ENCODE results near the gene KIF13A.
"Not testable (repeated sequence)": the region's sequence is repeated elsewhere in the genome, so short reads cannot be mapped to it uniquely, and the experiment has no call there.

DNA sequence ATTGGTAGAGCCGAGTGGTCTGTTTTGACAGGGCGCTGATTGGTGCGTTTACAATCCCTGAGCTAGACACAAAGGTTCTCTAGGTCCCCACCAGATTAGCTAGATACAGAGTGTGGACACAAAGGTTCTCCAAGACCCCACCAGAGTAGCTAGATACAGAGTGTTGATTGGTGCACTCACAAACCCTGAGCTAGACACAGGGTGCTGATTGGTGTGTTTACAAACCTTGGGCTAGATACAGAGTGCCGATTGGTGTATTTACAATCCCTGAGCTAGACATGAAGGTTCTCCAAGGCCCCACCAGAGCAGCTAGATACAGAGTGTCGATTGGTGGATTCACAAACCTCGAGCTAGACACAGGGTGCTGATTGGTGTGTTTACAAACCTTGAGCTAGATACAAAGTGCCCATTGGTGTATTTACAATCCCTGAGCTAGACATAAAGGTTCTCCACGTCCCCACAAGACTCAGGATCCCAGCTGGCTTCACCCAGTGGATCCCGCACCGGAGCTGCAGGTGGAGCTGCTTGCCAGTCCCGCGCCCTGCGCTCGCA is 242.6 kb downstream of the KIF13A start:
- not testable (repeated sequence) for TF ChIP-seq EZH2phosphoT487 (IDR thresholded peaks at IDR 0.05; ENCODE audit: unreplicated experiment); ZNF331 (CRISPR knock-in tag; IDR thresholded peaks at IDR 0.05; ENCODE audit: low read depth); POLR2AphosphoS5 (IDR thresholded peaks at IDR 0.05; ENCODE audit: low read depth); CREB1 (CRISPR knock-in tag; IDR thresholded peaks at IDR 0.05; ENCODE audit: low read depth); EZH2 (IDR thresholded peaks at IDR 0.05; ENCODE audit: low read depth, unreplicated experiment); NANOG (IDR thresholded peaks at IDR 0.05; ENCODE audit: borderline replicate concordance); JUNB (IDR thresholded peaks at IDR 0.05; ENCODE audit: unreplicated experiment); STAT1 (IDR thresholded peaks at IDR 0.05; ENCODE audit: unreplicated experiment); ZNF114 (CRISPR knock-in tag; IDR thresholded peaks at IDR 0.05)
- TF ChIP-seq, protein P1, sequence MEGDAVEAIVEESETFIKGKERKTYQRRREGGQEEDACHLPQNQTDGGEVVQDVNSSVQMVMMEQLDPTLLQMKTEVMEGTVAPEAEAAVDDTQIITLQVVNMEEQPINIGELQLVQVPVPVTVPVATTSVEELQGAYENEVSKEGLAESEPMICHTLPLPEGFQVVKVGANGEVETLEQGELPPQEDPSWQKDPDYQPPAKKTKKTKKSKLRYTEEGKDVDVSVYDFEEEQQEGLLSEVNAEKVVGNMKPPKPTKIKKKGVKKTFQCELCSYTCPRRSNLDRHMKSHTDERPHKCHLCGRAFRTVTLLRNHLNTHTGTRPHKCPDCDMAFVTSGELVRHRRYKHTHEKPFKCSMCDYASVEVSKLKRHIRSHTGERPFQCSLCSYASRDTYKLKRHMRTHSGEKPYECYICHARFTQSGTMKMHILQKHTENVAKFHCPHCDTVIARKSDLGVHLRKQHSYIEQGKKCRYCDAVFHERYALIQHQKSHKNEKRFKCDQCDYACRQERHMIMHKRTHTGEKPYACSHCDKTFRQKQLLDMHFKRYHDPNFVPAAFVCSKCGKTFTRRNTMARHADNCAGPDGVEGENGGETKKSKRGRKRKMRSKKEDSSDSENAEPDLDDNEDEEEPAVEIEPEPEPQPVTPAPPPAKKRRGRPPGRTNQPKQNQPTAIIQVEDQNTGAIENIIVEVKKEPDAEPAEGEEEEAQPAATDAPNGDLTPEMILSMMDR (conservative IDR thresholded peaks at IDR 0.05; ENCODE audit: low read depth in 2 of 2), result not testable (repeated sequence)
- TF ChIP-seq, protein P2, sequence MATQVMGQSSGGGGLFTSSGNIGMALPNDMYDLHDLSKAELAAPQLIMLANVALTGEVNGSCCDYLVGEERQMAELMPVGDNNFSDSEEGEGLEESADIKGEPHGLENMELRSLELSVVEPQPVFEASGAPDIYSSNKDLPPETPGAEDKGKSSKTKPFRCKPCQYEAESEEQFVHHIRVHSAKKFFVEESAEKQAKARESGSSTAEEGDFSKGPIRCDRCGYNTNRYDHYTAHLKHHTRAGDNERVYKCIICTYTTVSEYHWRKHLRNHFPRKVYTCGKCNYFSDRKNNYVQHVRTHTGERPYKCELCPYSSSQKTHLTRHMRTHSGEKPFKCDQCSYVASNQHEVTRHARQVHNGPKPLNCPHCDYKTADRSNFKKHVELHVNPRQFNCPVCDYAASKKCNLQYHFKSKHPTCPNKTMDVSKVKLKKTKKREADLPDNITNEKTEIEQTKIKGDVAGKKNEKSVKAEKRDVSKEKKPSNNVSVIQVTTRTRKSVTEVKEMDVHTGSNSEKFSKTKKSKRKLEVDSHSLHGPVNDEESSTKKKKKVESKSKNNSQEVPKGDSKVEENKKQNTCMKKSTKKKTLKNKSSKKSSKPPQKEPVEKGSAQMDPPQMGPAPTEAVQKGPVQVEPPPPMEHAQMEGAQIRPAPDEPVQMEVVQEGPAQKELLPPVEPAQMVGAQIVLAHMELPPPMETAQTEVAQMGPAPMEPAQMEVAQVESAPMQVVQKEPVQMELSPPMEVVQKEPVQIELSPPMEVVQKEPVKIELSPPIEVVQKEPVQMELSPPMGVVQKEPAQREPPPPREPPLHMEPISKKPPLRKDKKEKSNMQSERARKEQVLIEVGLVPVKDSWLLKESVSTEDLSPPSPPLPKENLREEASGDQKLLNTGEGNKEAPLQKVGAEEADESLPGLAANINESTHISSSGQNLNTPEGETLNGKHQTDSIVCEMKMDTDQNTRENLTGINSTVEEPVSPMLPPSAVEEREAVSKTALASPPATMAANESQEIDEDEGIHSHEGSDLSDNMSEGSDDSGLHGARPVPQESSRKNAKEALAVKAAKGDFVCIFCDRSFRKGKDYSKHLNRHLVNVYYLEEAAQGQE (IDR thresholded peaks at IDR 0.05; ENCODE audit: unreplicated experiment), result not testable (repeated sequence)
- TF ChIP-seq, protein P3, sequence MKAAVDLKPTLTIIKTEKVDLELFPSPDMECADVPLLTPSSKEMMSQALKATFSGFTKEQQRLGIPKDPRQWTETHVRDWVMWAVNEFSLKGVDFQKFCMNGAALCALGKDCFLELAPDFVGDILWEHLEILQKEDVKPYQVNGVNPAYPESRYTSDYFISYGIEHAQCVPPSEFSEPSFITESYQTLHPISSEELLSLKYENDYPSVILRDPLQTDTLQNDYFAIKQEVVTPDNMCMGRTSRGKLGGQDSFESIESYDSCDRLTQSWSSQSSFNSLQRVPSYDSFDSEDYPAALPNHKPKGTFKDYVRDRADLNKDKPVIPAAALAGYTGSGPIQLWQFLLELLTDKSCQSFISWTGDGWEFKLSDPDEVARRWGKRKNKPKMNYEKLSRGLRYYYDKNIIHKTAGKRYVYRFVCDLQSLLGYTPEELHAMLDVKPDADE (IDR thresholded peaks at IDR 0.05), result not testable (repeated sequence)
- TF ChIP-seq, protein P4, sequence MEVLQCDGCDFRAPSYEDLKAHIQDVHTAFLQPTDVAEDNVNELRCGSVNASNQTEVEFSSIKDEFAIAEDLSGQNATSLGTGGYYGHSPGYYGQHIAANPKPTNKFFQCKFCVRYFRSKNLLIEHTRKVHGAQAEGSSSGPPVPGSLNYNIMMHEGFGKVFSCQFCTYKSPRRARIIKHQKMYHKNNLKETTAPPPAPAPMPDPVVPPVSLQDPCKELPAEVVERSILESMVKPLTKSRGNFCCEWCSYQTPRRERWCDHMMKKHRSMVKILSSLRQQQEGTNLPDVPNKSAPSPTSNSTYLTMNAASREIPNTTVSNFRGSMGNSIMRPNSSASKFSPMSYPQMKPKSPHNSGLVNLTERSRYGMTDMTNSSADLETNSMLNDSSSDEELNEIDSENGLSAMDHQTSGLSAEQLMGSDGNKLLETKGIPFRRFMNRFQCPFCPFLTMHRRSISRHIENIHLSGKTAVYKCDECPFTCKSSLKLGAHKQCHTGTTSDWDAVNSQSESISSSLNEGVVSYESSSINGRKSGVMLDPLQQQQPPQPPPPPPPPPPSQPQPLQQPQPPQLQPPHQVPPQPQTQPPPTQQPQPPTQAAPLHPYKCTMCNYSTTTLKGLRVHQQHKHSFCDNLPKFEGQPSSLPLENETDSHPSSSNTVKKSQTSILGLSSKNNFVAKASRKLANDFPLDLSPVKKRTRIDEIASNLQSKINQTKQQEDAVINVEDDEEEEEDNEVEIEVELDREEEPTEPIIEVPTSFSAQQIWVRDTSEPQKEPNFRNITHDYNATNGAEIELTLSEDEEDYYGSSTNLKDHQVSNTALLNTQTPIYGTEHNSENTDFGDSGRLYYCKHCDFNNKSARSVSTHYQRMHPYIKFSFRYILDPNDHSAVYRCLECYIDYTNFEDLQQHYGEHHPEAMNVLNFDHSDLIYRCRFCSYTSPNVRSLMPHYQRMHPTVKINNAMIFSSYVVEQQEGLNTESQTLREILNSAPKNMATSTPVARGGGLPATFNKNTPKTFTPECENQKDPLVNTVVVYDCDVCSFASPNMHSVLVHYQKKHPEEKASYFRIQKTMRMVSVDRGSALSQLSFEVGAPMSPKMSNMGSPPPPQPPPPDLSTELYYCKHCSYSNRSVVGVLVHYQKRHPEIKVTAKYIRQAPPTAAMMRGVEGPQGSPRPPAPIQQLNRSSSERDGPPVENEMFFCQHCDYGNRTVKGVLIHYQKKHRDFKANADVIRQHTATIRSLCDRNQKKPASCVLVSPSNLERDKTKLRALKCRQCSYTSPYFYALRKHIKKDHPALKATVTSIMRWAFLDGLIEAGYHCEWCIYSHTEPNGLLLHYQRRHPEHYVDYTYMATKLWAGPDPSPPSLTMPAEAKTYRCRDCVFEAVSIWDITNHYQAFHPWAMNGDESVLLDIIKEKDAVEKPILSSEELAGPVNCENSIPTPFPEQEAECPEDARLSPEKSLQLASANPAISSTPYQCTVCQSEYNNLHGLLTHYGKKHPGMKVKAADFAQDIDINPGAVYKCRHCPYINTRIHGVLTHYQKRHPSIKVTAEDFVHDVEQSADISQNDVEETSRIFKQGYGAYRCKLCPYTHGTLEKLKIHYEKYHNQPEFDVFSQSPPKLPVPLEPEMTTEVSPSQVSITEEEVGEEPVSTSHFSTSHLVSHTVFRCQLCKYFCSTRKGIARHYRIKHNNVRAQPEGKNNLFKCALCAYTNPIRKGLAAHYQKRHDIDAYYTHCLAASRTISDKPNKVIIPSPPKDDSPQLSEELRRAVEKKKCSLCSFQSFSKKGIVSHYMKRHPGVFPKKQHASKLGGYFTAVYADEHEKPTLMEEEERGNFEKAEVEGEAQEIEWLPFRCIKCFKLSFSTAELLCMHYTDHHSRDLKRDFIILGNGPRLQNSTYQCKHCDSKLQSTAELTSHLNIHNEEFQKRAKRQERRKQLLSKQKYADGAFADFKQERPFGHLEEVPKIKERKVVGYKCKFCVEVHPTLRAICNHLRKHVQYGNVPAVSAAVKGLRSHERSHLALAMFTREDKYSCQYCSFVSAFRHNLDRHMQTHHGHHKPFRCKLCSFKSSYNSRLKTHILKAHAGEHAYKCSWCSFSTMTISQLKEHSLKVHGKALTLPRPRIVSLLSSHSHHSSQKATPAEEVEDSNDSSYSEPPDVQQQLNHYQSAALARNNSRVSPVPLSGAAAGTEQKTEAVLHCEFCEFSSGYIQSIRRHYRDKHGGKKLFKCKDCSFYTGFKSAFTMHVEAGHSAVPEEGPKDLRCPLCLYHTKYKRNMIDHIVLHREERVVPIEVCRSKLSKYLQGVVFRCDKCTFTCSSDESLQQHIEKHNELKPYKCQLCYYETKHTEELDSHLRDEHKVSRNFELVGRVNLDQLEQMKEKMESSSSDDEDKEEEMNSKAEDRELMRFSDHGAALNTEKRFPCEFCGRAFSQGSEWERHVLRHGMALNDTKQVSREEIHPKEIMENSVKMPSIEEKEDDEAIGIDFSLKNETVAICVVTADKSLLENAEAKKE (CRISPR knock-in tag; IDR thresholded peaks at IDR 0.05), result not testable (repeated sequence)

Data from GM23338 (cell line).